Endothelial cell (in vitro differentiated cells): ENCODE measurements around the gene VEGFA. TPM values are rescaled to one million over a fixed set of nuclear protein-coding genes. Genes with fewer than 3 reads are reported as not detected.

Source experiments
- DNase-seq: peaks from one replicate; pipeline ENCODE4 v3.0.0; 2021; ENCODE audit warnings: low spot score
- H3K27ac Mint-ChIP-seq: one replicate; pipeline ENCODE4 v1.8.0; 2021; ENCODE audit warnings: mixed read lengths, inconsistent platforms; ENCODE audit not compliant: unreplicated experiment
- H3K27me3 Mint-ChIP-seq: one replicate; pipeline ENCODE4 v1.8.0; 2021; ENCODE audit warnings: mild to moderate bottlenecking, moderate library complexity, mixed read lengths, inconsistent platforms; ENCODE audit not compliant: unreplicated experiment
- H3K36me3 Mint-ChIP-seq: one replicate; pipeline ENCODE4 v1.8.0; 2021; ENCODE audit warnings: mild to moderate bottlenecking, low read depth, mixed read lengths, inconsistent platforms; ENCODE audit not compliant: unreplicated experiment
- H3K4me1 Mint-ChIP-seq: one replicate; pipeline ENCODE4 v1.8.0; 2021; ENCODE audit warnings: mild to moderate bottlenecking, mixed read lengths, inconsistent platforms; ENCODE audit not compliant: unreplicated experiment
- H3K4me3 Mint-ChIP-seq: one replicate; pipeline ENCODE4 v1.8.0; 2021; ENCODE audit warnings: mild to moderate bottlenecking, mixed read lengths, inconsistent platforms; ENCODE audit not compliant: unreplicated experiment
- H3K9me3 Mint-ChIP-seq: one replicate; pipeline ENCODE4 v1.8.0; 2021; ENCODE audit warnings: mixed read lengths, inconsistent platforms; ENCODE audit not compliant: unreplicated experiment
- total RNA-seq: library from RNA; stranded (reverse); fragmentation: NEBNext Ultra II Directional; extraction: Animal tissue kit (Norgen Biotek cat#: 25700); gene quantifications from one replicate; pipeline ENCODE4 v1.2.1, GENCODE V29; 2021; ENCODE audit not compliant: unreplicated experiment
- TF ChIP-seq, protein P1 (sequence below): fragments of 200-600 bp; sonication (generic); IDR thresholded peaks from one replicate; pipeline ENCODE4 v1.5.0; 2021; ENCODE audit warnings: antibody characterized with exemption; ENCODE audit not compliant: unreplicated experiment

Gene VEGFA
- total RNA-seq, 1 donor from 2014 or later, result 3.5 TPM

DNA sequence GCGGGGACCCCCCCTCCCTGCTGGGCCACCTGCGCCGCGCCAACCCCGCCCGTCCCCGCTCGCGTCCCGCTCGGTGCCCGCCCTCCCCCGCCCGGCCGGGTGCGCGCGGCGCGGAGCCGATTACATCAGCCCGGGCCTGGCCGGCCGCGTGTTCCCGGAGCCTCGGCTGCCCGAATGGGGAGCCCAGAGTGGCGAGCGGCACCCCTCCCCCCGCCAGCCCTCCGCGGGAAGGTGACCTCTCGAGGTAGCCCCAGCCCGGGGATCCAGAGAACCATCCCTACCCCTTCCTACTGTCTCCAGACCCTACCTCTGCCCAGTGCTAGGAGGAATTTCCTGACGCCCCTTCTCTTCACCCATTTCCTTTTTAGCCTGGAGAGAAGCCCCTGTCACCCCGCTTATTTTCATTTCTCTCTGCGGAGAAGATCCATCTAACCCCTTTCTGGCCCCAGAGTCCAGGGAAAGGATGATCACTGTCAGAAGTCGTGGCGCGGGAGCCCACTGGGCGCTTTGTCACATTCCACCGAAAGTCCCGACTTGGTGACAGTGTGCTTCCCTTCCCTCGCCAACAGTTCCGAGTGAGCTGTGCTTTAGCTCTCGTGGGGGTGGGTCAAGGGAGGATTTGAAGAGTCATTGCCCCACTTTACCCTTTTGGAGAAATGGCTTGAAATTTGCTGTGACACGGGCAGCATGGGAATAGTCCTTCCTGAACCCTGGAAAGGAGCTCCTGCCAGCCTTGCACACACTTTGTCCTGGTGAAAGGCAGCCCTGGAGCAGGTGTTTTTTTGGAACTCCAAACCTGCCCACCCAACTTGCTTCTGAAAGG lies 2.1 kb downstream of the VEGFA start:
- H3K4me1 Mint-ChIP-seq, result peaks cover 20% of the 10 kb centered on the region
- H3K27ac Mint-ChIP-seq, result no peak overlapping the region
- peak; percentile 49 for DNase-seq
- no peaks in the 10 kb centered on the region for H3K36me3 Mint-ChIP-seq
- H3K9me3 Mint-ChIP-seq, result no peaks in the 10 kb centered on the region
- H3K4me3 Mint-ChIP-seq, result peak overlapping the region; percentile 87
- TF ChIP-seq, protein P1, sequence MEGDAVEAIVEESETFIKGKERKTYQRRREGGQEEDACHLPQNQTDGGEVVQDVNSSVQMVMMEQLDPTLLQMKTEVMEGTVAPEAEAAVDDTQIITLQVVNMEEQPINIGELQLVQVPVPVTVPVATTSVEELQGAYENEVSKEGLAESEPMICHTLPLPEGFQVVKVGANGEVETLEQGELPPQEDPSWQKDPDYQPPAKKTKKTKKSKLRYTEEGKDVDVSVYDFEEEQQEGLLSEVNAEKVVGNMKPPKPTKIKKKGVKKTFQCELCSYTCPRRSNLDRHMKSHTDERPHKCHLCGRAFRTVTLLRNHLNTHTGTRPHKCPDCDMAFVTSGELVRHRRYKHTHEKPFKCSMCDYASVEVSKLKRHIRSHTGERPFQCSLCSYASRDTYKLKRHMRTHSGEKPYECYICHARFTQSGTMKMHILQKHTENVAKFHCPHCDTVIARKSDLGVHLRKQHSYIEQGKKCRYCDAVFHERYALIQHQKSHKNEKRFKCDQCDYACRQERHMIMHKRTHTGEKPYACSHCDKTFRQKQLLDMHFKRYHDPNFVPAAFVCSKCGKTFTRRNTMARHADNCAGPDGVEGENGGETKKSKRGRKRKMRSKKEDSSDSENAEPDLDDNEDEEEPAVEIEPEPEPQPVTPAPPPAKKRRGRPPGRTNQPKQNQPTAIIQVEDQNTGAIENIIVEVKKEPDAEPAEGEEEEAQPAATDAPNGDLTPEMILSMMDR, result no peak
- H3K27me3 Mint-ChIP-seq, result peaks cover 16% of the 10 kb centered on the region

DNA sequence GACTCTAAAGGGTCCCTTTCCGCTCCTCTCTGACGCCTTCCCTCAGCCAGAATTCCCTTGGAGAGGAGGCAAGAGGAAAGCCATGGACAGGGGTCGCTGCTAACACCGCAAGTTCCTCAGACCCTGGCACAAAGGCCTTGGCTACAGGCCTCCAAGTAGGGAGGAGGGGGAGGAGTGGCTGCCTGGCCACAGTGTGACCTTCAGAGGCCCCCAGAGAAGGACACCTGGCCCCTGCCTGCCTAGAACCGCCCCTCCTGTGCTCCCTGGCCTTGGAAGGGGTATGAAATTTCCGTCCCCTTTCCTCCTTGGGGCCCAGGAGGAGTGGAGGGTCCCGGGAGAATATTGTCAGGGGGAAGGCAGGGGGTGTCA lies 2.7 kb downstream of the VEGFA start:
- TF ChIP-seq, protein P1, result no peak
- Mint-ChIP-seq H3K9me3 (no peaks in the 10 kb centered on the region), H3K27me3 (peaks cover 18% of the 10 kb centered on the region), H3K4me3 (peak overlapping the region; percentile 87), H3K27ac (no peak overlapping the region), H3K36me3 (no peaks in the 10 kb centered on the region), H3K4me1 (peaks cover 20% of the 10 kb centered on the region)
- no peak for DNase-seq

DNA sequence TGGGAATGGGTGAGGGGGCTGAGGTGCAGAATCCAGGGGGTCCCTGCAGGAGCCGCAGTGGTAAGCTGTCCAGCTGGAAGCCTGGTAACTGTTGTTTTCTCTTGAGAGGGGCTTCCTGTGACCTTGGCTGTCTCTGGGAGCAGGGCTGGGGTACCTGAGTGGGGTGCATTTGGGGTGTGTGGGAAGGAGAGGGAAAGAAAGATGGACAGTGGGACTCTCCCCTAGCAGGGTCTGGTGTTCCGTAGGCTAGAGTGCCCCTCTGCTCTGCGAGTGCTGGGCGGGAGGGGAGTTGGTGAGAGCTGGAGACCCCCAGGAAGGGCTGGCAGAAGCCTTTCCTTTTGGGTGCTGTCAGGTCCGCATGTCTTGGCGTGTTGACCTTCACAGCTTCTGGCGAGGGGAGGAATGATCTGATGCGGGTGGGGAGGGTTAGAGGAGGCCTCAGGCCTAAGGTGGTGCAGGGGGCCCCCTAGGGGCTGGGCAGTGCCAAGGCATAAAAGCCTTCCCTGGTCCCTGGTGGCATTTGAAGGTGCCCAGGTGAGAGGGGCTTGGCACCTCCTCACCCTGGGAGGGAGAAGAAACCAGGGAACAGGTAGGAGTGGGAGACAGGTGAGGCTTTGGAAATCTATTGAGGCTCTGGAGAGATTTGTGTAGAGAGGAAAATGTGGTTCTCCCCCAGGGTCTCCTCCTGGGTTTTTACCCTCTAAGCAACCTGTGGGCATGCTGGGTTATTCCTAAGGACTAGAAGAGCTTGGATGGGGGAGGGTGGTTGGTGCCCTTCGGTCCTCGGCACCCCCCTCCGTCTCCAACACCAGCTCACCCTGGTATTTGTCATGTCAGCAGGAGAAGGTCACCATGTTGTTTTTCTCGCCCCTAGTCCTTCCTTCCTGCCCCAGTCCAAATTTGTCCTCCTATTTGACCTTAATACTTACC lies 3.3 kb downstream of the VEGFA start:
- H3K4me3 Mint-ChIP-seq, result no peak overlapping the region
- peak; percentile 27 for DNase-seq
- H3K4me1 Mint-ChIP-seq, result peaks cover 20% of the 10 kb centered on the region
- no peaks in the 10 kb centered on the region for H3K36me3 Mint-ChIP-seq
- H3K27me3 Mint-ChIP-seq, result peaks cover 18% of the 10 kb centered on the region
- TF ChIP-seq, protein P1, result peak; percentile 53
- H3K9me3 Mint-ChIP-seq, result no peaks in the 10 kb centered on the region
- no peak overlapping the region for H3K27ac Mint-ChIP-seq

DNA sequence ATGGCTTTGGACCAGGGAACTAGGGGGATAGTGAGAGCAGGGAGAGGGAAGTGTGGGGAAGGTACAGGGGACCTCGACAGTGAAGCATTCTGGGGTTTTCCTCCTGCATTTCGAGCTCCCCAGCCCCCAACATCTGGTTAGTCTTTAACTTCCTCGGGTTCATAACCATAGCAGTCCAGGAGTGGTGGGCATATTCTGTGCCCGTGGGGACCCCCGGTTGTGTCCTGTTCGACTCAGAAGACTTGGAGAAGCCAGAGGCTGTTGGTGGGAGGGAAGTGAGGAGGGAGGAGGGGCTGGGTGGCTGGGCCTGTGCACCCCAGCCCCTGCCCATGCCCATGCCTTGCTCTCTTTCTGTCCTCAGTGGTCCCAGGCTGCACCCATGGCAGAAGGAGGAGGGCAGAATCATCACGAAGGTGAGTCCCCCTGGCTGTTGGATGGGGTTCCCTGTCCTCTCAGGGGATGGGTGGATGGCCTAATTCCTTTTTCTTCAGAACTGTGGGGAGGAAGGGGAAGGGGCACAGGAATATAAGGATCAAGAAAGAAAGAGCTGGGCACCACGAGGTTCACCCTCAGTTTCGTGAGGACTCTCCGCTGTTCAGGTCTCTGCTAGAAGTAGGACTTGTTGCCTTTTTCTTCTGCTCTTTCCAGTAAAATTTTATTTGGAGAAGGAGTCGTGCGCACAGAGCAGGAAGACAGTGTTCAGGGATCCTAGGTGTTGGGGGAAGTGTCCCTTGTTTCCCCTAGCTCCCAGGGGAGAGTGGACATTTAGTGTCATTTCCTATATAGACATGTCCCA lies 4.2 kb downstream of the VEGFA start:
- Mint-ChIP-seq H3K9me3 (no peaks in the 10 kb centered on the region), H3K4me1 (peaks cover 20% of the 10 kb centered on the region), H3K27me3 (peaks cover 16% of the 10 kb centered on the region), H3K4me3 (no peak overlapping the region), H3K36me3 (no peaks in the 10 kb centered on the region), H3K27ac (no peak overlapping the region)
- TF ChIP-seq, protein P1, result no peak
- DNase-seq, result no peak
